ENCODE data around the gene RUVBL1. TPM values are rescaled to one million over a fixed set of nuclear protein-coding genes. Genes with fewer than 3 reads are reported as not detected.
"Not testable (repeated sequence)": the region's sequence is repeated elsewhere in the genome, so short reads cannot be mapped to it uniquely, and the experiment has no call there.

Gene RUVBL1
- total RNA-seq, 1 donor from 2014 or later = 18.8 TPM

DNA sequence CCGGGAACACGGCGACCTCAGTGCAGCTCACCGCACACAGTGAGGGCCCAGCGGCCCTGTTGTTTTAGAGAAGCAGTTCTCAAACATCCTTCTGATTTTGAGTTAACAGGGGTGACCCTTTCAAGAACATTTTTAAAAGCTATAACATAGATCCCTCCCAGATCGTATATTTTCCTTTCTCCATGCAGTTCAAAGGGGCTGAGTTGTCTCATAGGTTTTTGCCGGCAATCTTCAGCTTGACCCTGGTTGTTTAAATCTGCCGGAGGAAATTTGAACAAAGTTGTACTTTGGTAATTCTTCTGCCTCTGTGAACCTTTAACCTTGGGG lies 44.0 kb upstream of the RUVBL1 start:
- TF ChIP-seq, protein P1, sequence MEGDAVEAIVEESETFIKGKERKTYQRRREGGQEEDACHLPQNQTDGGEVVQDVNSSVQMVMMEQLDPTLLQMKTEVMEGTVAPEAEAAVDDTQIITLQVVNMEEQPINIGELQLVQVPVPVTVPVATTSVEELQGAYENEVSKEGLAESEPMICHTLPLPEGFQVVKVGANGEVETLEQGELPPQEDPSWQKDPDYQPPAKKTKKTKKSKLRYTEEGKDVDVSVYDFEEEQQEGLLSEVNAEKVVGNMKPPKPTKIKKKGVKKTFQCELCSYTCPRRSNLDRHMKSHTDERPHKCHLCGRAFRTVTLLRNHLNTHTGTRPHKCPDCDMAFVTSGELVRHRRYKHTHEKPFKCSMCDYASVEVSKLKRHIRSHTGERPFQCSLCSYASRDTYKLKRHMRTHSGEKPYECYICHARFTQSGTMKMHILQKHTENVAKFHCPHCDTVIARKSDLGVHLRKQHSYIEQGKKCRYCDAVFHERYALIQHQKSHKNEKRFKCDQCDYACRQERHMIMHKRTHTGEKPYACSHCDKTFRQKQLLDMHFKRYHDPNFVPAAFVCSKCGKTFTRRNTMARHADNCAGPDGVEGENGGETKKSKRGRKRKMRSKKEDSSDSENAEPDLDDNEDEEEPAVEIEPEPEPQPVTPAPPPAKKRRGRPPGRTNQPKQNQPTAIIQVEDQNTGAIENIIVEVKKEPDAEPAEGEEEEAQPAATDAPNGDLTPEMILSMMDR (IDR thresholded peaks at IDR 0.05) = no peak
- Mint-ChIP-seq H3K27me3 (ENCODE audit: low read depth) (no peaks in the 10 kb centered on the region), H3K4me1 (ENCODE audit: low read depth) (peaks cover 10% of the 10 kb centered on the region), H3K4me3 (ENCODE audit: unreplicated experiment) (no peak overlapping the region), H3K36me3 (ENCODE audit: low read depth) (no peaks in the 10 kb centered on the region), H3K27ac (ENCODE audit: unreplicated experiment) (no peak overlapping the region), H3K9me3 (ENCODE audit: low read depth) (no peaks in the 10 kb centered on the region)
- DNase-seq (ENCODE audit: low spot score) = no peak

DNA sequence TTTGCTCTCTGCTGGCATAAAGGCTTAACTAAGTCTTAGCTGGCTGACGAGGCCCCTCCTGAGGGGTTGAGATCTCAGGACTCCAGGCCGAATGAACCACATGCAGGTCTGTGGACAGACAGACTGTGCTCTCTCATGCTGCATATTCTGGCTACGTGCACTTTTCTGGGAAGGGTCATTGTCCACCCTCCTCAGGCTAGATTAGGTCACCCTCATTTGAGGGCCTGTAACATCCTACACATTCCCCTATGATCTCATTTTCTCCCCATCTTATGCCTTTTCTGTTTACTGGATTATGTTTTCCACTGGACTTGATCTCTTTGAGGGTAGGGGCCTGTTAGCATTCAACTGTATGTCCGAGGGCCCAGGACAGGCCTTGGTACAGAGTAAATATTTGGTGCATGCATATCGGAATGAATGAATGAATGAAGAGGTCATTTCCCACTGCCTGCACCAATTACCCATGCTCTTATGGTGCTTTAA lies 43.4 kb upstream of the RUVBL1 start:
- TF ChIP-seq, protein P1 (IDR thresholded peaks at IDR 0.05) = no peak
- H3K27me3 Mint-ChIP-seq (ENCODE audit: low read depth) = no peaks in the 10 kb centered on the region
- H3K4me3 Mint-ChIP-seq (ENCODE audit: unreplicated experiment) = no peak overlapping the region
- DNase-seq (ENCODE audit: low spot score) = no peak
- H3K4me1 Mint-ChIP-seq (ENCODE audit: low read depth) = peaks cover 10% of the 10 kb centered on the region
- H3K9me3 Mint-ChIP-seq (ENCODE audit: low read depth) = no peaks in the 10 kb centered on the region
- H3K27ac Mint-ChIP-seq (ENCODE audit: unreplicated experiment) = no peak overlapping the region
- H3K36me3 Mint-ChIP-seq (ENCODE audit: low read depth) = no peaks in the 10 kb centered on the region

DNA sequence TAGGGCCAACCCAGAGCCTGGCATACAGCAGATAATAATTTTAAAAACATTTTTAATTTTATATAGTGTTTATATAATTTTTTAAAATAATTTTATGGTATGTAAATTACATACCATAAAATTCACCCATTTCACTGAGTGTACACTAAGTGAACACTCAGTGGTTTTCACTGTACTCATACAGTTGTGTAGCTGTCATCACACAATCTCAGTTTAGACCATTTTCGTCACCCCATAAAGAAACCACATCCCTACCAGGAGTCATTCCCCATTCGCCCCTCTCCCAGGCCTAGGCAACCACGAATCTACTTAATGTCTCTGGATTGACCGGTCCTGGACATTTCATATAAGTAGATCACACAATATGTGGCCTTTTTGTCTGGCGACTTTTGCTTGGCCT lies 39.8 kb upstream of the RUVBL1 start:
- TF ChIP-seq, protein P1 (IDR thresholded peaks at IDR 0.05) = no peak
- peaks cover 10% of the 10 kb centered on the region for H3K4me1 Mint-ChIP-seq (ENCODE audit: low read depth)
- H3K36me3 Mint-ChIP-seq (ENCODE audit: low read depth) = peaks cover 7% of the 10 kb centered on the region
- no peaks in the 10 kb centered on the region for H3K9me3 Mint-ChIP-seq (ENCODE audit: low read depth)
- DNase-seq (ENCODE audit: low spot score) = no peak
- no peaks in the 10 kb centered on the region for H3K27me3 Mint-ChIP-seq (ENCODE audit: low read depth)
- no peak overlapping the region for H3K4me3 Mint-ChIP-seq (ENCODE audit: unreplicated experiment)
- no peak overlapping the region for H3K27ac Mint-ChIP-seq (ENCODE audit: unreplicated experiment)

DNA sequence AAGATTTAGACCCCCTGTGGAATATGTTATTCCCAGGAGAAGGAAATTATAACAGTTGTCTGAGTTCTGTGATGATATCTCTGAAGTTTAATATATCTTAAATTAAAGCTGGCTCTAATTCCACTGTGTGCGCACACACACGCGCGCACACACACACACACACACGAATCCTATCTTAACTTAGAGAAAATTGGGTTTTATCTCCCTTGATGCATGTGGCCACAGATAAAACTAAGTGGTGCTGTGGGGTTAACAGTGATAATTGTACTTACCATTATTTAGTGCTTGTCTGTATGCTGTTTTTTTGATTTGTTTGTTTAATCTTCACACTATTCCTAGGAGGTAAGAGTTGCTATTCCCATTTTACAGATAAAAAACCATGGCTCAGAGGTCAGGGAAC lies 37.0 kb upstream of the RUVBL1 start:
- no peak overlapping the region for H3K4me3 Mint-ChIP-seq (ENCODE audit: unreplicated experiment)
- H3K36me3 Mint-ChIP-seq (ENCODE audit: low read depth) = peaks cover 26% of the 10 kb centered on the region
- no peaks in the 10 kb centered on the region for H3K27me3 Mint-ChIP-seq (ENCODE audit: low read depth)
- no peak overlapping the region for H3K27ac Mint-ChIP-seq (ENCODE audit: unreplicated experiment)
- H3K4me1 Mint-ChIP-seq (ENCODE audit: low read depth) = no peaks in the 10 kb centered on the region
- peaks cover 10% of the 10 kb centered on the region for H3K9me3 Mint-ChIP-seq (ENCODE audit: low read depth)
- TF ChIP-seq, protein P1 (IDR thresholded peaks at IDR 0.05) = no peak
- DNase-seq (ENCODE audit: low spot score) = no peak

DNA sequence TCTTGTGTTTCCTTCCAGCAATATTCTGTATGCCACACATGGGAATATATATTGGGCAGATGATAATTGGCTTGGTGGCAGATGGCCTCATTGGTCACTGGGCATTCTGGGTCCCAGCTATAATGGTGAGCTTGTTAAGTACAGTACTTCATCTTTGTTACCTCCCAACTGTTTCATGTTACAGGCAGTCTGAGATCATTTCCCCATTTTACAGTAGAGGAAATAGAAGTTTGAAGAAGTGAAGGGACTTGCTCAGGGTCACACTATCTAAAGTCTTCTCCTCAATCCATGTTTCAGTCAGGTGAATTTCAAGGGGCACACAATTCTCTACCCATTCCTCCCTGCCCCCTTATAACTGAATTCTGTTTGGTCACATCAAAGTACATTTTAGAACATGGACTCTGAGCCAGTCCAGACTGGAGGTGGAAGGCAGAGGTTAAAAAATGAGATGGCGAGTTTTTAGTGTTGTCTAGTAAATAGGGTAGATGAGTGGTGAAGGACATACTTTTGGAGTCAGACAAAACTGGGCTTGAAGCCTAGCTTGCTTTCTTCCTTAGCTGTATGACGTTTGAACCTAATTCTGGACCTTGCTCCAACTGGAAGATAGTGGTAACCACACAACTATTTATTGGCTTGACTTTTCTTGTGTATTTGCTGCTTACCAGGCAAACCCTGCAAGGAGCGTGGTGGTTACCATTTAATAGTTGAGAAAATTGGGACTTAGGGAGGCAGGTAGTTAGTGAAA lies 32.2 kb upstream of the RUVBL1 start:
- Mint-ChIP-seq H3K27me3 (ENCODE audit: low read depth) (no peaks in the 10 kb centered on the region), H3K9me3 (ENCODE audit: low read depth) (peaks cover 14% of the 10 kb centered on the region), H3K4me1 (ENCODE audit: low read depth) (peaks cover 12% of the 10 kb centered on the region), H3K36me3 (ENCODE audit: low read depth) (peaks cover 24% of the 10 kb centered on the region), H3K4me3 (ENCODE audit: unreplicated experiment) (no peak overlapping the region), H3K27ac (ENCODE audit: unreplicated experiment) (no peak overlapping the region)
- TF ChIP-seq, protein P1 (IDR thresholded peaks at IDR 0.05) = no peak
- no peak for DNase-seq (ENCODE audit: low spot score)

DNA sequence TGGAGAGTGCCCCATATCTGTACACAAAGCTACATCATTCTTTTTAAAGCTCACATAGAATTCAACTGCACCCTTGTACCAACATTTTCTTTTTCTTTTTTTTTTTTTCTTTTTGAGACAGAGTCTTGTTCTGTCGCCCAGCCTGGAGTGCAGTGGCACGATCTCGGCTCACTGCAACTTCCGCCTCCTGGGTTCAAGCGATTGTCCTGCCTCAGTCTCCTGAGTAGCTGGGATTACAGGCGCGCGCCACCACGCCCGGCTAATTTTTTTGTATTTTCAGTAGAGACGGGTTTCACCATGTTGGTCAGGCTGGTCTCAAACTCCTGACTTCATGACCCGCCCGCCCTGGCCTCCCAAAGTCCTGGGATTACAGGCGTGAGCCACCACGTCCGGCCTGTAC lies 30.7 kb upstream of the RUVBL1 start:
- Mint-ChIP-seq H3K9me3 (ENCODE audit: low read depth) (peaks cover 14% of the 10 kb centered on the region), H3K36me3 (ENCODE audit: low read depth) (peaks cover 21% of the 10 kb centered on the region), H3K4me3 (ENCODE audit: unreplicated experiment) (peak overlapping the region; percentile 88), H3K4me1 (ENCODE audit: low read depth) (peaks cover 12% of the 10 kb centered on the region), H3K27ac (ENCODE audit: unreplicated experiment) (peak overlapping the region; percentile 81)
- not testable (repeated sequence) for DNase-seq (ENCODE audit: low spot score); H3K27me3 Mint-ChIP-seq (ENCODE audit: low read depth)

All from chondrocyte (in vitro differentiated cells).